Measurements from ENCODE around the gene TGFBR3.

DNA sequence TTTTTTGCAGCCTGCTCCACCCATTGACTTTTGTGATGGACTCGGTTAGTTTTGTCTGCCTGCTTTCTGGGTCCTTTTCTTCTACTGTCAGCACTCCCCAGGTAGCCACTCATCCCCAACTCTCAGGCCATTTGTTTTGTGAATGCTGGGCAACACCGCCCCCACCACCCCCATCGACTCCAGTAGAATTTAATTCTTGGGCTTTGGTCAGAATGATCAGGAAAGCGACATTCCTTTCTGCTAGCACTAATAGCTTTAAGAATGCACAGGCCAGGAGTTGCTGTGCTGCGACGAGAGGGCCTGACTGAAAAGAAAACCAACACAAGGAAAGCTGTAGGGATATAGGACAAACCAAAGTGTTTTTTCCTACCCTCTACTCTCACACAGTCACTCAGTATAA is 240.9 kb downstream of the TGFBR3 start:
- TF ChIP-seq EZH2 (IDR thresholded peaks at IDR 0.05; ENCODE audit: insufficient read depth, poor library complexity, severe bottlenecking) (no peak), EZH2phosphoT487 (IDR thresholded peaks at IDR 0.05; ENCODE audit: insufficient read depth, low read depth) (no peak)

All from GM23248 (cell line).